GM18517 (cell line): ENCODE measurements around the gene BTBD19.
"Not testable (repeated sequence)": the region's sequence is repeated elsewhere in the genome, so short reads cannot be mapped to it uniquely, and the experiment has no call there.

ENCODE experiments used
- ATAC-seq: cut with Tn5 transposase; IDR thresholded peaks from one replicate; pipeline ENCODE4 v1.9.1; 2021; ENCODE audit warnings: mild to moderate bottlenecking, moderate library complexity; ENCODE audit not compliant: unreplicated experiment

The BTBD19 gene

GRCh38 chr1:44786841-44787426 lies 21.4 kb upstream of the BTBD19 start:
- ATAC-seq: no peak

DNA sequence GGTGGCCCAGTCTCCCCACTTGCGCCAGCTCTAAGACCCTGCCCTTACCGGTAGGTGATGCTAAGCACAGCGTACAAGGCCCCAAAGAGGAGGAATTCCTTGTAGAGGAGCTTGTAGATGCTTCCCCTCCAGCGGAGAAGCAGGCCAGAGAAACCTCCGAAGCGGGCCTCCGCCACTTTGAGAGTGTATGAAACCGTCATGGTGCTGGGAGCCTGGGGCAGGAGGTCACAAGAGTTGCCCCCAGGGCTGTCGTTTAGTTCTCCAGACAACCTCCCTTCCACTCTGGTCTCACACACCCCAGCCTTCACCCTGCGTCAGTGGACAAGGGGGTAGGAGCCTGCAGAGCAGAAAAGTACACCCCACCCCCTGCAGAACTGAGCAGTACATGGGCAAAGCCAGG lies 20.8 kb upstream of the BTBD19 start:
- no peak for ATAC-seq

DNA sequence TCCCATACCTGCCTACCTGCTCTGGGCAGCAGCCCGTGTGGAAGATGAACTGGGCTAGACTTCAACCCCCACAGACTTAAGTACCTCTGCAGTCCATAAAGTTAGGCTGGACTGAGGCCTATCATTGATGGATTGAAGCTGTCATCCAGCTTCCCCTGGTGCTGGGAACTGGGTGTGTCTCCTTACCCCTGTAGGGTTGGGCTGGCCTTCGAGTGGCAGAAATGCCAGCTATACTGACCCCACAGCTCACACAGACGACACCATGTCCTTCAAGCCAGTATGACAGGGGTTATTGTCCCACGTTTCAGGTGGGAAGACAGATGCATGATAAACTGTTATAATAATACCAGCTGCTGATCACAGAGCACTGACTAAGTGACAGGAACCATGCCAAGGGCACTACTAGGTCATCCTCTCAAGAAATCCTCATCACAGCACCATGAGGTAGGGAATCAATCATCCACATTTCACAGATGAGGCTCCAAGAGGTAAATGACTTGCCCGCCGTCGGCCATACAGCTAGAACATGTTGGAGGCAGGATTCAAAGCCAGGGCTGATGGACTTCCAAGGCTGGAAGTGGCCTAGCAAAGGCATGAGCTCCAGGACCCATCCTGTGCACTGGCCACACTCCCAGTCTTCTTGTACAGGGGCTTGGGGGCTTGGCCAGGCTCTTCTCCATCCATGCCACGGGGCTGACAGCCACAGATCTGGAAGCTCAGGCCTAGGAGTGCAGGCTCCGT lies 20.0 kb upstream of the BTBD19 start, which contains the start of gene BEST4:
BEST4 (minus strand) TSS at position 51 of the 741 bp plus-strand sequence. CDS start 465 bp downstream, outside the sequence.
- no peak for ATAC-seq

DNA sequence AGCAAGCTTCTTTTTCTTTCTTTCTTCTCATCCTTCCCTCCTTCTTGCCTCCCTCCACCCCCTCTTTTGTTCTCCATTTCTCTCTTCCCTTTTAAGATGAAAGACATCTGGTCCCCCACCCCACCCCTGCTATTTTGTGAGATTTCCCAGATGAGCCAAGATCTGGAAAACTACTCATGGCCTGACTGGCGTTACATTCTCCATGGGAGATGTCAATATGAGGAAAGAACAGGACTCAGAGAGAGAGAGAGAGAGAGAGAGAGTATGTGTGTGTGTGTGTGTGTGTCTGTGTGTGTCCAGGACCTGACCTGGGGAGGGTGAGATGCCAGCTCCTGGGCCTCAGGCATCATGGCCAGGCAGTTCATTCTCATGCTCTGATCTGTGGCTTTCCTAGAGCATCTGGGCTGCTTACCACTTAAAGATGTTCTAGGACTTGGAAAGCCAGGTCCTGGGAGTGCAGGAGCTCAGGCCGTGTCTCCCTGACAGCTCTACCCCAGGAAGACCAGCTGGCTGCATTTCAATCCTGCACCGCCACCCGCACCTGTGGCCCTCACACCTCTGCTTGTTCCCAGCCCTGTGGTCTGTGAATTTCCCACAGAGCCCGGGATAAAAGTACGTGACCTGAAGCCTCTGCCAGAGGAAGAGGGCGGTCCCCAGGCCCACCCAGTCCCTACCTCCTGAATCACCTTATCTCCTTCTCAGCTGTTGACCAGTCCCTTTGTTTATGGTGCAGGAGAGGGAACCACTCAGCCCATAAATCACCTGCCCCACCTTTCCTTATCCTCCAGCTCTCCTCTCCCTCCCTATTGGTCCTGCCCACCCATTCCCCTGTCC lies 17.1 kb upstream of the BTBD19 start:
- no peak for ATAC-seq

DNA sequence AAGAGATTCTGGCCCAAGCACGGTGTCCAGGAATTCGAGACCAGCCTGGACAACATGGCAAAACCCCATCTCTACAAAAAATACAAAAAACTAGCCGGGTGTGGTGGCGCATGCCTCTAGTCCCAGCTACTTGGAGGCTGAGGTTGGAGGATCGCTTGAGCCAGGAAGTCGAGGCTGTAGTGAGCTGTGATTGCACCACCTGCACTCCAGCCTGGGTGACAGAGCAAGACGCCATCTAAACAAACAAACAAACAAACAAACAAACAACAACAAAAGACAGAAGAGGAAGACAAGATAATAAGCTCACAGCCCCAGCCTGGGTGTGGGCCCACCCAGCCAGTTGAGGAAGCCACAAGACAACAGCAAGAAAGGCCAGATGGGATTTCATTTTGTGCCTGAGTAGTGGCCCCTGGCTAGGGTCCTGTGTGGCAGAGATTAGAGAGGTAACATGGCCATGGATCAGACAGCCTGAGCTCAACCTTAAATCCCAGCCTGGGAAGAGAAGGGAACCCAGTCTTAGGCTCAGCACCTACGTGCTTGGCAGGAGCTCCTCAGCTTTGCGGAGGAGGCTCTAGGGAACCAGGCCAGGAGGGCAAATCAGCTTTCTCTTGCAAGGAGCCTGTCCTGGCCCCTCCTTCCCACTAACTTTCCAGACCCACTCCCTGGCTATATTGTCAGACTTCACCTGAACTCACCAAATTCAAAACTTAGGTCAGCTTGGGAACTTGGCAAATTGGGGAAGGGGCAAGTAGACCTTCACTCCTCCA lies 15.4 kb upstream of the BTBD19 start:
- ATAC-seq: no peak

DNA sequence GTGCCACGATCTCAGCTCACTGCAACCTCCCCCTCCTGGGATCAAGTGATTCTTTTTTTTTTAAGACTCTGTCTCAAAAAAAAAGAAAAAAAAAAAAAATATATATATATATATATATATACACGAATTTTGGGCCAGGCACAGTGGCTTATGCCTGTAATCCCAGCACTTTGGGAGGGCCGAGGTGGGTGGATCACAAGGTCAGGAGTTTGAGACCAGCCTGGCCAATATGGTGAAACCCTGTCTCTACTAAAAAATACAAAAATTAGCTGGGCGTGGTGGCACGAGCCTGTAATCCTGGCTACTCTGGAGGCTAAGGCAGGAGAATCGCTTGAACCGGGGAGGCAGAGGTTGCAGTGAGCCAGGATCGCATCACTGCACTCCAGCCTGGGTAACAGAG lies 10.4 kb upstream of the BTBD19 start:
- ATAC-seq: not testable (repeated sequence)

- ATAC-seq: no peak
These were observed 9.6 kb upstream of the BTBD19 start for GRCh38 chr1:44798481-44799365.

DNA sequence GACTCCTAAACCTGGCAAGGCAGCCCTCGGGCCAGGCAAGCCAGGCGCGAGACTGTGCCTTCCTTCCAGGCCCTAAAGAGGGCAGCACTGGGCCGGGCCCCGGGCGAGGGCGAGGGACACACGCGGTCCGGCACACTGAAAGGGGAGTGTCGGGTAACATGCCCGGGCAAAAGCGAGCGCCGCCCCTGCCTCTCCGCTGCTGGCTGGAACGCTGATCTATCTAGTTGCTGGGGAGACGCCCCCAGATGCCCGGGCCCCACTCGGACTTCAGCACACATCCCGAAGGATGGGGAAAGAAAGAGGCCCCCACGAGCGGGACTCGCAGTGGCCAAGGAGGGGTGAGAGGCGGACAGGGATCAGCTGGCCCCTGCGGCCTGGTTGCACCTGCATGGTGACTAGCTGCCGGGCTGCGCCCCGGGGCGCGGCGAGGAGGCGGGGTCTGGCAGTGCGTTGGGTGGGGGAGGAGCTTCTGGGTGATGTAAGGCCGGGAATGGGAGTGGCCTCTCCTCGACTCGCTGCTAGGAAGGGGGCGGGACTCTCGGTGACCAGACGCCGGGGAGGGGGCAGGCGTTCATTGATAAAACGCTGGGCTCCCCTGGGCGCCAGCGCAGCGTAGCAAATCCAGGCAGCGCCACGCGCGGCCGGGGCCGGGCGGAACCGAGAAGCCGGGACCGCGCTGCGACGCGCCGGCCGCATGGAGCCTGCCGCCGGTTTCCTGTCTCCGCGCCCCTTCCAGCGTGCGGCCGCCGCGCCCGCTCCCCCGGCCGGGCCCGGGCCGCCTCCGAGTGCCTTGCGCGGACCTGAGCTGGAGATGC lies 8.3 kb upstream of the BTBD19 start, which contains the start of gene PLK3:
PLK3 (plus strand) TSS at position 608 of the 815 bp plus-strand sequence; CDS start at position 695, 87 bp downstream.
- ATAC-seq: peak; percentile 76

- ATAC-seq: no peak
These were observed 6.6 kb upstream of the BTBD19 start for GRCh38 chr1:44801491-44802305.

DNA sequence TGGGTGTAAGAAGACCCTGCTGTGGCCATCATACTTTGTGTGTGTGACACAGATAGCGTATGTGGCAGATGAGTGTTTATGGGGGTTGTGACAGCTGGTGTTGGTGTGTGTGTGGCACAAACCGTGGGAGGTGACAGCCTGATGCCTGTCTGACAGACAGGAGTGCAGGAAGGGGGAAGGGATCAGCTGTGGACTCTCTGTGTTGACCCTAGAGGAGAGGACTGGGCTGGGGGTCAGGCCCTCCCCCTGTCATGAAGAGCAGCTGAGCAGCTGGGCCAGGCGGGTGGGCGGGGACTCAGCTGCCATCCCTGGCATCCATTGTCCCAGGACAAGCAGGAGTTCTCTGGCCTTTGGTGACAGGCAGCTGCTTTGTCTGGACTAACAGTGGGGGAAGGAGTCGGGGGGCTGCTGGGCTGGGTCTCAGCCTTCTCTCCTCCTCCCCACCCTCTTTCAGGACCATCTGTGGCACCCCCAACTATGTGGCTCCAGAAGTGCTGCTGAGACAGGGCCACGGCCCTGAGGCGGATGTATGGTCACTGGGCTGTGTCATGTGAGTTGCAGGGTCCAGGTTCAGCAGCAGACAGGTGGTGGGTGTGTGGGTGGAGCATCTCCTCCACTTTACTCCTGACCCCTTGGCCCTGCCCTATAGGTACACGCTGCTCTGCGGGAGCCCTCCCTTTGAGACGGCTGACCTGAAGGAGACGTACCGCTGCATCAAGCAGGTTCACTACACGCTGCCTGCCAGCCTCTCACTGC lies 5.8 kb upstream of the BTBD19 start:
- ATAC-seq: no peak

GRCh38 chr1:44803062-44803311 lies 5.3 kb upstream of the BTBD19 start:
- ATAC-seq: no peak

- no peak for ATAC-seq
These were observed 4.8 kb upstream of the BTBD19 start for GRCh38 chr1:44803312-44804095.

- no peak for ATAC-seq
These were observed 2.9 kb upstream of the BTBD19 start for GRCh38 chr1:44805311-44806024.

GRCh38 chr1:44806025-44806703 lies 2.2 kb upstream of the BTBD19 start:
- ATAC-seq: no peak

GRCh38 chr1:44806704-44807363 lies 1.5 kb upstream of the BTBD19 start, which contains the start of gene DYNLT4:
Gene DYNLT4, minus strand, starts transcription at chr1:44807351. Its CDS starts 683 bp downstream, at chr1:44806668.
- no peak for ATAC-seq
